Measurements from ENCODE around the gene EXOC3. TPM values are rescaled to one million over a fixed set of nuclear protein-coding genes. Genes with fewer than 3 reads are reported as not detected.

The EXOC3 gene
- total and polyA plus RNA-seq, 2 of the 8 experiments (the other 6 are each of a cell fraction or from before 2014, with no cell fraction given): 14.4 to 30.0 TPM

GRCh38 chr5:400282-401145 is 42.5 kb upstream of the EXOC3 start:
- Histone ChIP-seq H3K23me2 (ENCODE audit: low read depth, low read length) (no peaks in the 10 kb centered on the region), H4K8ac (ENCODE audit: extremely low read depth, insufficient read depth, low read length) (no peak overlapping the region; the same call in 1 of the 2 replicates), H3K79me2 (ENCODE audit: control insufficient read depth in 1 of 2, insufficient read depth in 2 of 2, low read length in 2 of 2) (no peaks in the 10 kb centered on the region), H4K5ac (ENCODE audit: insufficient read length, low read depth, low read length) (no peak overlapping the region), H3K79me1 (ENCODE audit: low read depth, low read length) (no peaks in the 10 kb centered on the region), H3K18ac (ENCODE audit: extremely low read depth, low read length) (no peak overlapping the region; the same call in 1 of the 2 replicates), H3K9me3 (ENCODE audit: insufficient read depth in 2 of 2, low read depth in 1 of 2, low read length in 1 of 2) (no peaks in the 10 kb centered on the region), H2BK12ac (ENCODE audit: low read depth, low read length) (peak overlapping the region; percentile 94; the same call in 1 of the 2 replicates), H4K91ac (replicated peaks; ENCODE audit: insufficient read length, low read length) (peak overlapping the region; percentile 25), H3K14ac (ENCODE audit: insufficient read length) (no peak overlapping the region), H3K36me3 (ENCODE audit: control insufficient read depth in 2 of 4, insufficient read depth in 4 of 4, low read length in 3 of 4) (no peaks in the 10 kb centered on the region), H3K23ac (ENCODE audit: insufficient read length) (no peak overlapping the region), H3K4me2 (ENCODE audit: insufficient read depth in 1 of 2, low read depth in 2 of 2, low read length in 2 of 2) (peak overlapping the region; percentile 14 to 53), H3K9ac (replicated peaks in 1 of 4; ENCODE audit: extremely low read depth in 1 of 4, low read depth in 3 of 4, low read length in 3 of 4) (peak overlapping the region in 1 of 4 experiments; percentile 13; a peak in 1 of 7 replicates), H3K56ac (replicated peaks; ENCODE audit: insufficient read length, low read depth, low read length) (no peak overlapping the region), H3K4me1 (replicated peaks in 1 of 4; ENCODE audit: control insufficient read depth in 3 of 4, insufficient read depth in 4 of 4, low read length in 3 of 4) (peaks cover 0 to 16% (median 11%) of the 10 kb centered on the region in 4 experiments; a peak in 5 of 7 replicates), H2AFZ (ENCODE audit: low read length) (no peak overlapping the region; the same call in 1 of the 2 replicates), H3K27ac (ENCODE audit: low read depth, low read length) (peak overlapping the region; percentile 69; the same call in 1 of the 2 replicates), H3K4ac (replicated peaks; ENCODE audit: insufficient read length, low read depth, low read length) (no peak overlapping the region), H4K20me1 (replicated peaks in 1 of 2; ENCODE audit: control insufficient read depth in 1 of 2, insufficient read depth in 2 of 2, low read length in 2 of 2) (no peaks in the 10 kb centered on the region), H2AK5ac (ENCODE audit: low read depth, low read length) (no peak overlapping the region), H3K4me3 (ENCODE audit: extremely low read depth in 1 of 4, insufficient read depth in 2 of 4, low read depth in 3 of 4, low read length in 4 of 4) (peak overlapping the region in 3 of 4 experiments; percentile 23 to 35 (median 32); a peak in 5 of 8 replicates), H3K27me3 (replicated peaks in 1 of 4; ENCODE audit: control insufficient read depth in 3 of 4, extremely low read depth in 1 of 4, insufficient read depth in 3 of 4, low read length in 3 of 4) (peaks cover 0 to 2% (median 1%) of the 10 kb centered on the region in 4 experiments; a peak in 3 of 7 replicates), H2BK20ac (ENCODE audit: low read length) (no peak overlapping the region), H2BK5ac (ENCODE audit: low read depth, low read length) (peak overlapping the region; percentile 24; the same call in 1 of the 2 replicates), H2BK15ac (ENCODE audit: low read length) (no peak overlapping the region), H2BK120ac (replicated peaks; ENCODE audit: low read depth, low read length) (no peak overlapping the region)
- POLR2A ChIA-PET (ENCODE audit: partially characterized antibody): interaction anchor here (0.8 to 1.1 kb wide), 3 partner anchors 14 to 34 kb away, joined by 3 to 4 read pairs (median 3); no protein-coding TSS in a partner anchor
- WGBS, 2 experiments (ENCODE audit: extremely low coverage in 1 of 2, insufficient coverage in 1 of 2, insufficient read length in 1 of 2, insufficient replicate concordance in 2 of 2, low coverage in 1 of 2, low lambda C conversion rate in 2 of 2, missing lambda C conversion rate in 1 of 2): 72% methylated on average over 26 of the region's 26 CpGs; no CpG with 5 or more reads in 1 of the 2 experiments
- FAIRE-seq (no peak), DNase-seq (ENCODE audit: low read depth in 1 of 2, low spot score in 2 of 2) (peak in 1 of 2 experiments; percentile 19)
- TF ChIP-seq MAX (IDR thresholded peaks at IDR 0.05) (peak; percentile 63), BRCA1 (IDR thresholded peaks at IDR 0.05; ENCODE audit: low read depth, low read length) (no peak)
- TF ChIP-seq, protein P1, sequence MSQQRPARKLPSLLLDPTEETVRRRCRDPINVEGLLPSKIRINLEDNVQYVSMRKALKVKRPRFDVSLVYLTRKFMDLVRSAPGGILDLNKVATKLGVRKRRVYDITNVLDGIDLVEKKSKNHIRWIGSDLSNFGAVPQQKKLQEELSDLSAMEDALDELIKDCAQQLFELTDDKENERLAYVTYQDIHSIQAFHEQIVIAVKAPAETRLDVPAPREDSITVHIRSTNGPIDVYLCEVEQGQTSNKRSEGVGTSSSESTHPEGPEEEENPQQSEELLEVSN (IDR thresholded peaks at IDR 0.05): peak; percentile 53; the same call in 1 of the 2 replicates
- CTCF ChIA-PET (ENCODE audit: partially characterized antibody): interaction anchor here (0.6 to 2.8 kb wide), 5 partner anchors 15 to 79 kb away, joined by 3 to 13 read pairs (median 4); partner anchors contain the start of gene AHRR
